ENCODE results near the gene CLCN1. TPM values are rescaled to one million over a fixed set of nuclear protein-coding genes. Genes with fewer than 3 reads are reported as not detected.

The CLCN1 gene
- total RNA-seq, 1 experiment from 2014 or later, result 0.13 TPM

GRCh38 chr7:143373255-143373794 lies 57.4 kb downstream of the CLCN1 start:
- TF ChIP-seq CTCF (conservative IDR thresholded peaks at IDR 0.05), result peak; percentile 42; the same call in 2 of the 3 replicates
- peak; percentile 37 for DNase-seq
- Mint-ChIP-seq H3K27me3 (ENCODE audit: low read depth) (no peaks in the 10 kb centered on the region; the same call in 1 of the 2 replicates), H3K4me1 (peaks cover 43 to 45% of the 10 kb centered on the region in 2 experiments), H3K36me3 (ENCODE audit: insufficient read depth in 1 of 3, low read depth in 3 of 3) (no peaks in the 10 kb centered on the region), H3K27ac (peak overlapping the region in 2 of 3 experiments; percentile 0 to 73; a peak in 2 of 7 replicates), H3K4me3 (no peak overlapping the region; a peak in 1 of 5 replicates), H3K9me3 (no peaks in the 10 kb centered on the region)
- no peak overlapping the region for H3K4me2 ChIP-seq (ENCODE audit: insufficient read depth, insufficient read length, low read length)
- no peak overlapping the region for H3K14ac ChIP-seq (ENCODE audit: insufficient read depth, low read length)
- H3K9ac ChIP-seq (ENCODE audit: extremely low read depth, insufficient read length, low read length), result no peak overlapping the region
- no peak overlapping the region for H2BK120ac ChIP-seq (ENCODE audit: low read depth, low read length, poor library complexity, severe bottlenecking)
- H3K27ac ChIP-seq (ENCODE audit: insufficient read length, low read depth, low read length), result no peak overlapping the region
- no peak overlapping the region for H2BK15ac ChIP-seq (ENCODE audit: low read depth, low read length)
- no peak overlapping the region for H3T11ph ChIP-seq (ENCODE audit: low read length)
- no peak overlapping the region for H2AFZ ChIP-seq (ENCODE audit: low read length)
- H2BK12ac ChIP-seq (ENCODE audit: insufficient read length, low read depth, low read length), result no peak overlapping the region
- no peaks in the 10 kb centered on the region for H4K20me1 ChIP-seq (ENCODE audit: control insufficient read depth, insufficient read depth, insufficient read length)
- H3K23me2 ChIP-seq (ENCODE audit: insufficient read length, low read depth, low read length, poor library complexity, severe bottlenecking), result no peaks in the 10 kb centered on the region
- peaks cover 10% of the 10 kb centered on the region for H3K4me1 ChIP-seq (ENCODE audit: insufficient read depth, low read length)
- no peaks in the 10 kb centered on the region for H3K79me2 ChIP-seq (ENCODE audit: insufficient read depth, low read length)
- no peak overlapping the region for H2BK20ac ChIP-seq (ENCODE audit: low read depth, low read length, poor library complexity, severe bottlenecking)
- H3K4ac ChIP-seq (ENCODE audit: low read depth, low read length), result no peak overlapping the region
- no peak overlapping the region for H4K8ac ChIP-seq (replicated peaks; ENCODE audit: insufficient read length, low read depth, low read length)
- no peak overlapping the region for H4K5ac ChIP-seq (ENCODE audit: insufficient read length, low read depth, low read length)
- no peak overlapping the region for H2BK5ac ChIP-seq (ENCODE audit: insufficient read length, low read length)
- no peak overlapping the region for H3K56ac ChIP-seq (ENCODE audit: insufficient read length, low read depth, low read length)
- no CpG with 5 or more reads among the region's 4 CpGs for WGBS (ENCODE audit: extremely low coverage, insufficient read length, low lambda C conversion rate)
- no peak overlapping the region for H2AK5ac ChIP-seq (ENCODE audit: insufficient read length, low read length)
- H3K23ac ChIP-seq (ENCODE audit: insufficient read length, low read depth, low read length), result no peak overlapping the region
- no peaks in the 10 kb centered on the region for H3K9me3 ChIP-seq (ENCODE audit: control insufficient read depth, low read depth, low read length)
- no peaks in the 10 kb centered on the region for H3K79me1 ChIP-seq (ENCODE audit: insufficient read depth, low read depth, low read length, poor library complexity, severe bottlenecking)
- no peak overlapping the region for H4K91ac ChIP-seq (ENCODE audit: insufficient read length, low read depth, low read length)
- H3K18ac ChIP-seq (ENCODE audit: insufficient read length, low read depth, low read length), result no peak overlapping the region
- H3K27me3 ChIP-seq (ENCODE audit: insufficient read depth, low read length), result 0 out of 2 replicates have a peak, but pooled peaks cover 2% of the 10 kb centered on the region
